ENCODE results near the gene LTA.
A peak's percentile ranks its signal among the peaks of the same experiment; 100 is the strongest.

Gene LTA

GRCh38 chr6:31534521-31535040, 37.5 kb upstream of the LTA start:
- no peak for TF ChIP-seq GATA2 (IDR thresholded peaks at IDR 0.05; ENCODE audit: low read depth, low read length)
- no peak for TF ChIP-seq GATA3 (IDR thresholded peaks at IDR 0.05; ENCODE audit: low read depth, low read length)

GRCh38 chr6:31535538-31536324, 36.4 kb upstream of the LTA start:
- no peak for TF ChIP-seq GATA2 (IDR thresholded peaks at IDR 0.05; ENCODE audit: low read depth, low read length)
- no peak for TF ChIP-seq GATA3 (IDR thresholded peaks at IDR 0.05; ENCODE audit: low read depth, low read length)

GRCh38 chr6:31538805-31539400, 33.2 kb upstream of the LTA start:
- no peak for TF ChIP-seq GATA3 (IDR thresholded peaks at IDR 0.05; ENCODE audit: low read depth, low read length)
- TF ChIP-seq GATA2 (IDR thresholded peaks at IDR 0.05; ENCODE audit: low read depth, low read length): no peak

- no peak for TF ChIP-seq GATA3 (IDR thresholded peaks at IDR 0.05; ENCODE audit: low read depth, low read length)
- TF ChIP-seq GATA2 (IDR thresholded peaks at IDR 0.05; ENCODE audit: low read depth, low read length): no peak
Observed at GRCh38 chr6:31540640-31541039, 31.4 kb upstream of the LTA start.

GRCh38 chr6:31541059-31541657, 30.9 kb upstream of the LTA start:
- TF ChIP-seq GATA2 (IDR thresholded peaks at IDR 0.05; ENCODE audit: low read depth, low read length) (no peak), GATA3 (IDR thresholded peaks at IDR 0.05; ENCODE audit: low read depth, low read length) (no peak)

GRCh38 chr6:31541658-31542521, 30.2 kb upstream of the LTA start, which contains the start of gene DDX39B:
Gene DDX39B (minus strand): TSS chr6:31542003. CDS start chr6:31540532, 1,471 bp downstream.
- TF ChIP-seq GATA2 (IDR thresholded peaks at IDR 0.05; ENCODE audit: low read depth, low read length) (no peak), GATA3 (IDR thresholded peaks at IDR 0.05; ENCODE audit: low read depth, low read length) (no peak)

- TF ChIP-seq GATA2 (IDR thresholded peaks at IDR 0.05; ENCODE audit: low read depth, low read length) (no peak), GATA3 (IDR thresholded peaks at IDR 0.05; ENCODE audit: low read depth, low read length) (no peak)
Observed at GRCh38 chr6:31543639-31544038, 28.4 kb upstream of the LTA start.

- TF ChIP-seq GATA3 (IDR thresholded peaks at IDR 0.05; ENCODE audit: low read depth, low read length): no peak
- TF ChIP-seq GATA2 (IDR thresholded peaks at IDR 0.05; ENCODE audit: low read depth, low read length): no peak
Observed at GRCh38 chr6:31544676-31545075, 27.4 kb upstream of the LTA start.

- no peak for TF ChIP-seq GATA2 (IDR thresholded peaks at IDR 0.05; ENCODE audit: low read depth, low read length)
- no peak for TF ChIP-seq GATA3 (IDR thresholded peaks at IDR 0.05; ENCODE audit: low read depth, low read length)
Observed at GRCh38 chr6:31545291-31545690, 26.8 kb upstream of the LTA start.

- TF ChIP-seq GATA3 (IDR thresholded peaks at IDR 0.05; ENCODE audit: low read depth, low read length) (no peak), GATA2 (IDR thresholded peaks at IDR 0.05; ENCODE audit: low read depth, low read length) (no peak)
Observed at GRCh38 chr6:31546339-31546957, 25.6 kb upstream of the LTA start, which contains the start of gene ATP6V1G2. Gene ATP6V1G2 (minus strand): TSS chr6:31546608. CDS start chr6:31546559, 49 bp downstream.

GRCh38 chr6:31546958-31547726, 24.9 kb upstream of the LTA start, which contains the start of gene NFKBIL1:
Gene NFKBIL1 (plus strand): TSS chr6:31547608. CDS start chr6:31547695, 87 bp downstream.
- no peak for TF ChIP-seq GATA3 (IDR thresholded peaks at IDR 0.05; ENCODE audit: low read depth, low read length)
- peak; percentile 50 for TF ChIP-seq GATA2 (IDR thresholded peaks at IDR 0.05; ENCODE audit: low read depth, low read length)
